ENCODE measurements around the gene SEPTIN12.

SEPTIN12 gene

DNA sequence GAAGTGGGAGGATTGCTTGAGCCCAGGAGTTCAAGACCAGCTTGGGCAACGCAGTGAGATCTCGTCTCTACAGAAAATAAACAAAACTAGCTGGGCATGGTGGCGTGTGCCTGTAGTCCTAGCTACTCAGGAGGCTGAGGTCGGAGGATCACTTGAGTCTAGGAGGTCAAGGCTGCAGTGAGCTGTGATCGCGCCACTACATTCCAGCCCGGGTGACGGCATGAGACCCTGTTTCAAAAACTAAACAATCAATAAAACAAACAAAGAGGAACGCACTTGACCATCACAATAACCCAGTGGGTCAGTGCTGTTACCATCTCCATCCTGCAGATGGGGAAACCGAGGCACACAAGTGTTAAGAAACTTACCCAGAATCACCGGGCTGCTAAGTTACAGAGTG, 34.9 kb downstream of the SEPTIN12 start:
- no peaks in the 10 kb centered on the region for H3K9me2 ChIP-seq (ENCODE audit: low read depth, low read length)
- peaks cover 71% of the 10 kb centered on the region for H3K36me3 ChIP-seq (ENCODE audit: insufficient read depth, low read length)
- H3K79me2 ChIP-seq (ENCODE audit: insufficient read depth, low read length) = no peaks in the 10 kb centered on the region
- H3K9ac ChIP-seq (ENCODE audit: low read length) = no peak overlapping the region
- H3K27ac ChIP-seq (ENCODE audit: low read depth, low read length, poor library complexity, severe bottlenecking) = no peak overlapping the region
- no peaks in the 10 kb centered on the region for H3K9me3 ChIP-seq (ENCODE audit: low read length)
- H3K4me1 ChIP-seq (ENCODE audit: insufficient read depth, low read length, severe bottlenecking) = peaks cover 3% of the 10 kb centered on the region
- no peaks in the 10 kb centered on the region for H4K20me1 ChIP-seq (ENCODE audit: insufficient read depth, low read length)
- no peak overlapping the region for H3K4me3 ChIP-seq (ENCODE audit: low read depth, low read length, poor library complexity, severe bottlenecking)
- H2AFZ ChIP-seq (ENCODE audit: low read length) = no peak overlapping the region
- TF ChIP-seq EZH2 (IDR thresholded peaks at IDR 0.05; ENCODE audit: borderline replicate concordance, low read length) = no peak
- TF ChIP-seq, protein P1, sequence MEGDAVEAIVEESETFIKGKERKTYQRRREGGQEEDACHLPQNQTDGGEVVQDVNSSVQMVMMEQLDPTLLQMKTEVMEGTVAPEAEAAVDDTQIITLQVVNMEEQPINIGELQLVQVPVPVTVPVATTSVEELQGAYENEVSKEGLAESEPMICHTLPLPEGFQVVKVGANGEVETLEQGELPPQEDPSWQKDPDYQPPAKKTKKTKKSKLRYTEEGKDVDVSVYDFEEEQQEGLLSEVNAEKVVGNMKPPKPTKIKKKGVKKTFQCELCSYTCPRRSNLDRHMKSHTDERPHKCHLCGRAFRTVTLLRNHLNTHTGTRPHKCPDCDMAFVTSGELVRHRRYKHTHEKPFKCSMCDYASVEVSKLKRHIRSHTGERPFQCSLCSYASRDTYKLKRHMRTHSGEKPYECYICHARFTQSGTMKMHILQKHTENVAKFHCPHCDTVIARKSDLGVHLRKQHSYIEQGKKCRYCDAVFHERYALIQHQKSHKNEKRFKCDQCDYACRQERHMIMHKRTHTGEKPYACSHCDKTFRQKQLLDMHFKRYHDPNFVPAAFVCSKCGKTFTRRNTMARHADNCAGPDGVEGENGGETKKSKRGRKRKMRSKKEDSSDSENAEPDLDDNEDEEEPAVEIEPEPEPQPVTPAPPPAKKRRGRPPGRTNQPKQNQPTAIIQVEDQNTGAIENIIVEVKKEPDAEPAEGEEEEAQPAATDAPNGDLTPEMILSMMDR (IDR thresholded peaks at IDR 0.05; ENCODE audit: low read length) = no peak
- H3K27me3 ChIP-seq (ENCODE audit: insufficient read depth, low read length) = no peaks in the 10 kb centered on the region
- no peak overlapping the region for H3K4me2 ChIP-seq (ENCODE audit: low read length)
- H3F3A ChIP-seq (ENCODE audit: insufficient read depth, low read length) = no peaks in the 10 kb centered on the region

DNA sequence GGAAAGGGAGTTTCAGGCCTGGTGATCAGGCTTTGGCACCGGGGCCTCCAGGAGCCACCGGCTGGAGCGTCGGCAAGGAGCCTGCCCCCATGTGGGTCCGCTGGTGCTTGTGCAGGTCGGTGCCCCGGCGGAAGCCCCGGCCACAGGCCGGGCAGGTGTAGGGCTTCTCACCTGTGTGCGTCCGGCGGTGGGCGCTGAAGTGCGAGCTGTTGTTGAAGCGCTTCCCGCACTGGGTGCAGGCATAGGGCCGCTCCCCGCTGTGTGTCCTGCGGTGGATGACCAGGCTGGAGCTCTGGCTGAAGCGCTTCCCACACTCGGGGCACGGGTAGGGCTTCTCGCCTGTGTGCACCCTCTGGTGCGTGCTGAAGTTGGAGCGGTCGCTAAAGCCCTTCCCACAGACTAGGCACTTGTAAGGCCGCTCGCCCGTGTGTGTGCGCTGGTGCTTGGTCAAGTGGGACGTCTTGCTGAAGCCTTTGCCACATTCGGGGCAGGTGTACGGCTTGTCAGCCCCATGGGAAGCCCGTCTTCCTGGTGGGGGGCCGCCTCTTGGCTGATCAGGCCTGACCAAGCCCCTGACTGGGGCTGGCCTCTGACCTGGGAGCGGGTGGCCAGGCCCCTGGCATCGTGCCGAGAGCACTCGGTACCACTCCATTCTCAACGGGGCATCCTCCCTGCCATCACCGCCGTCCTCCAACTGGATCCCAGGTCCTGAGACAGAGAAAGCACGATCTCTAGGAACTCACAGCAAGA, 35.6 kb downstream of the SEPTIN12 start:
- H4K20me1 ChIP-seq (ENCODE audit: insufficient read depth, low read length) = no peaks in the 10 kb centered on the region
- no peak overlapping the region for H3K27ac ChIP-seq (ENCODE audit: low read depth, low read length, poor library complexity, severe bottlenecking)
- no peaks in the 10 kb centered on the region for H3K9me2 ChIP-seq (ENCODE audit: low read depth, low read length)
- H3K9ac ChIP-seq (ENCODE audit: low read length) = no peak overlapping the region
- H3F3A ChIP-seq (ENCODE audit: insufficient read depth, low read length) = no peaks in the 10 kb centered on the region
- no peaks in the 10 kb centered on the region for H3K27me3 ChIP-seq (ENCODE audit: insufficient read depth, low read length)
- peaks cover 7% of the 10 kb centered on the region for H3K4me1 ChIP-seq (ENCODE audit: insufficient read depth, low read length, severe bottlenecking)
- no peak overlapping the region for H3K4me3 ChIP-seq (ENCODE audit: low read depth, low read length, poor library complexity, severe bottlenecking)
- no peak overlapping the region for H2AFZ ChIP-seq (ENCODE audit: low read length)
- no peaks in the 10 kb centered on the region for H3K79me2 ChIP-seq (ENCODE audit: insufficient read depth, low read length)
- H3K36me3 ChIP-seq (ENCODE audit: insufficient read depth, low read length) = peaks cover 68% of the 10 kb centered on the region
- H3K4me2 ChIP-seq (ENCODE audit: low read length) = no peak overlapping the region
- no peak for TF ChIP-seq EZH2 (IDR thresholded peaks at IDR 0.05; ENCODE audit: borderline replicate concordance, low read length)
- TF ChIP-seq, protein P1 (IDR thresholded peaks at IDR 0.05; ENCODE audit: low read length) = no peak
- no peaks in the 10 kb centered on the region for H3K9me3 ChIP-seq (ENCODE audit: low read length)

DNA sequence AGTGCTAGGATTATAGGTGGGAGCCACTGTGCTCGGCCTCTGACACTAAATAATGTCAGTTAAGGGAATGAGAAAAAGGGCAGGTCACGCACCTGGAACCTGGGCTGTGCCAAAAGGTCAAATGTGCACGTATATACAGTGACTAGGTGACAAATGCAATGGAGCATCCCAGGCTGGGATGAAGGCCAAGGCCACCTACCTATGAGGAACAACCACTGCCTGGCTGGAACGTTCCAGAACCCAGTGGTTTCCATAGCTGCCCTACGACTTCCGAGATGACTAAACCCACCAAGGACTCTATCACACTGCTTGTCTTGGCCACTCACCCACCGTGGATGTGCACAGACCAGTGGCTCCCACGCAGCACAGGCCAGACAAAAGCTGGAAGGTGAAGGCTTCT, 37.2 kb downstream of the SEPTIN12 start:
- TF ChIP-seq EZH2 (IDR thresholded peaks at IDR 0.05; ENCODE audit: borderline replicate concordance, low read length) = no peak
- TF ChIP-seq, protein P1 (IDR thresholded peaks at IDR 0.05; ENCODE audit: low read length) = no peak
- no peak overlapping the region for H3K27ac ChIP-seq (ENCODE audit: low read depth, low read length, poor library complexity, severe bottlenecking)

More for the DNA sequence above, 37.2 kb downstream of the SEPTIN12 start:
- Histone ChIP-seq H3K4me3 (ENCODE audit: low read depth, low read length, poor library complexity, severe bottlenecking) (no peak overlapping the region), H3K36me3 (ENCODE audit: insufficient read depth, low read length) (peaks cover 56% of the 10 kb centered on the region), H3K4me1 (ENCODE audit: insufficient read depth, low read length, severe bottlenecking) (peaks cover 7% of the 10 kb centered on the region), H4K20me1 (ENCODE audit: insufficient read depth, low read length) (no peaks in the 10 kb centered on the region), H3K9ac (ENCODE audit: low read length) (no peak overlapping the region), H3F3A (ENCODE audit: insufficient read depth, low read length) (no peaks in the 10 kb centered on the region), H3K9me3 (ENCODE audit: low read length) (no peaks in the 10 kb centered on the region), H3K4me2 (ENCODE audit: low read length) (no peak overlapping the region), H3K27me3 (ENCODE audit: insufficient read depth, low read length) (no peaks in the 10 kb centered on the region), H2AFZ (ENCODE audit: low read length) (no peak overlapping the region), H3K79me2 (ENCODE audit: insufficient read depth, low read length) (no peaks in the 10 kb centered on the region), H3K9me2 (ENCODE audit: low read depth, low read length) (no peaks in the 10 kb centered on the region)

Measured in OCI-LY1 (cell line).